ENCODE results near the gene IL4I1.

Gene IL4I1

DNA sequence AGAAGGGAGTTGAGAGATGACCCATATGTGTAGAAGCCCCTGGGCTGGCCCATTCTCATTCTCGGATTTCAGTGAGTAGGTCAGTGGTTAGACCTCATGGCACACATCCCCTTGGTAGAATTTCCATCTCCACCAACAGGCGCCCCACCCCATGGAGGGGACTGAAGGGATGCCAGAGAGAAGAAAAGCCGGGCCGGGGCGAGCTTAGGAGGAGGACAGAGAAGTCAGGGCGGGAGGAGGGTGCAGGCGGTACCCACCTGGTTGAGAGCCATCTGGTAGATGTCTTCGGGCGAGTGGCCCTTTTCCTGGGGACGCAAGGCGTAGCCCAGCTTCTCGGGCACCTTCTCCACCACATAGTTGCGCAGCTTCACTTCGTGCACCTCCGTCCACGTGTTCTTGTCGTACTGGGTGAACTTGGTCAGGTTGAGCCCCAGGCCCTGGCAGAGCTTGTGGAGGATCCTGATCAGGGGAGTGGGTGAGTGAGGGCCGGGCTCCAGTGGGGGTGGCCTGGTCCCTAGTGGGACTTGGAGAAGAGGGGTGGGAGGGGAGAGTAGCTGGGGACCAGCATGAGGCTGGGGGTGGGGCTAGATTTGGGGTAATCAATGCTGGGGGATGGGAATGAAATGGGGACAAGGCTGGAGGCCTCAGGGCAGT, 2.5 kb downstream of the IL4I1 start:
- Histone ChIP-seq H3K36me3 (ENCODE audit: insufficient read depth, low read length) (no peaks in the 10 kb centered on the region), H2AFZ (ENCODE audit: low read length, unreplicated experiment) (no peak overlapping the region), H3K27me3 (ENCODE audit: insufficient read depth, low read length) (no peaks in the 10 kb centered on the region), H3K27ac (ENCODE audit: low read depth, low read length) (no peak overlapping the region), H3K79me2 (ENCODE audit: control insufficient read depth, insufficient read depth, low read length, unreplicated experiment) (no peaks in the 10 kb centered on the region), H3K4me3 (ENCODE audit: low read depth, low read length) (no peak overlapping the region), H3K4me1 (ENCODE audit: control insufficient read depth, insufficient read depth, low read length, unreplicated experiment) (peaks cover 12% of the 10 kb centered on the region)

DNA sequence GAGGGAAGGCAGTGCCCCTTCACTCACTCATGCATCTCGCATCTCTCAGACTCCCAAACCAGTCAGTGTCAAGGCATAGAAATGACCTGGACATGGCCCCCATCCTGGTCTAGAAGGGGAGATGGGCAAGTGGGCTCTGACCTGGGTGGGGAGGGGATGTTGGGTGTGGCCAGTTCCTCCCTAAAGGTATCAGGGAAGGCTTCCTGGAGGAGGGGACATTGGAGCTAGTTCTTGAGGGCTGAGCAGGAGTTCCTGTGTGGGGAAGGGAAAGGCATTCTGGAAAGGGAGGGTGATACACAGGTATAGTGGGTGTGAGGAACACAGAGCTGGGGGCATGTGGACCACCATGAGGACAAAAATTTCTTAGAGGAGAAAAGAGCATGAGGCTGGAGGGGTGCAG, 4.0 kb downstream of the IL4I1 start:
- H3K79me2 ChIP-seq (ENCODE audit: control insufficient read depth, insufficient read depth, low read length, unreplicated experiment) = no peaks in the 10 kb centered on the region
- H3K4me3 ChIP-seq (ENCODE audit: low read depth, low read length) = no peak overlapping the region
- no peak overlapping the region for H2AFZ ChIP-seq (ENCODE audit: low read length, unreplicated experiment)
- no peaks in the 10 kb centered on the region for H3K27me3 ChIP-seq (ENCODE audit: insufficient read depth, low read length)
- no peaks in the 10 kb centered on the region for H3K36me3 ChIP-seq (ENCODE audit: insufficient read depth, low read length)
- H3K27ac ChIP-seq (ENCODE audit: low read depth, low read length) = no peak overlapping the region
- H3K4me1 ChIP-seq (ENCODE audit: control insufficient read depth, insufficient read depth, low read length, unreplicated experiment) = peaks cover 12% of the 10 kb centered on the region

DNA sequence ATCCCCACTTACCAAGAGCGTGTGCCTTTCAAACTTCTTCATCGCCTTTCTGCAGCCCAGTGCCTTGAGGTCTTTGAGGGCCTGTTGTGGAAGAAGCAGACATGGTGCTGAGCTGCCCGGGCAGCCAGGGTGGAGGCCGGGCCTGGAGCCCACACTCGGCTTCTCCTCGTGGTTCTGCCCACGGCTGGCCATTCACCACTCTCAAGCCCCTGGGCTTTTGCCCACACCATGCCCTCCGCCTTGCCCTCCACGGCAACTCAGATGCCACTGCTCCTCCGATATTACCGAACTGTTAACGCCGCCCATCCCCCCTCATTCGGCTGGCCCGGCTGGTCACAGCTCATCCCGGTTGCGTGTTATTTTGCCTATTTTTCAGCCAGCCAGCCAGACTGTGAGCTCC, 5.3 kb downstream of the IL4I1 start:
- no peaks in the 10 kb centered on the region for H3K79me2 ChIP-seq (ENCODE audit: control insufficient read depth, insufficient read depth, low read length, unreplicated experiment)
- no peaks in the 10 kb centered on the region for H3K36me3 ChIP-seq (ENCODE audit: insufficient read depth, low read length)
- H3K4me1 ChIP-seq (ENCODE audit: control insufficient read depth, insufficient read depth, low read length, unreplicated experiment) = no peaks in the 10 kb centered on the region
- H3K4me3 ChIP-seq (ENCODE audit: low read depth, low read length) = no peak overlapping the region
- no peak overlapping the region for H2AFZ ChIP-seq (ENCODE audit: low read length, unreplicated experiment)
- H3K27me3 ChIP-seq (ENCODE audit: insufficient read depth, low read length) = no peaks in the 10 kb centered on the region
- no peak overlapping the region for H3K27ac ChIP-seq (ENCODE audit: low read depth, low read length)

DNA sequence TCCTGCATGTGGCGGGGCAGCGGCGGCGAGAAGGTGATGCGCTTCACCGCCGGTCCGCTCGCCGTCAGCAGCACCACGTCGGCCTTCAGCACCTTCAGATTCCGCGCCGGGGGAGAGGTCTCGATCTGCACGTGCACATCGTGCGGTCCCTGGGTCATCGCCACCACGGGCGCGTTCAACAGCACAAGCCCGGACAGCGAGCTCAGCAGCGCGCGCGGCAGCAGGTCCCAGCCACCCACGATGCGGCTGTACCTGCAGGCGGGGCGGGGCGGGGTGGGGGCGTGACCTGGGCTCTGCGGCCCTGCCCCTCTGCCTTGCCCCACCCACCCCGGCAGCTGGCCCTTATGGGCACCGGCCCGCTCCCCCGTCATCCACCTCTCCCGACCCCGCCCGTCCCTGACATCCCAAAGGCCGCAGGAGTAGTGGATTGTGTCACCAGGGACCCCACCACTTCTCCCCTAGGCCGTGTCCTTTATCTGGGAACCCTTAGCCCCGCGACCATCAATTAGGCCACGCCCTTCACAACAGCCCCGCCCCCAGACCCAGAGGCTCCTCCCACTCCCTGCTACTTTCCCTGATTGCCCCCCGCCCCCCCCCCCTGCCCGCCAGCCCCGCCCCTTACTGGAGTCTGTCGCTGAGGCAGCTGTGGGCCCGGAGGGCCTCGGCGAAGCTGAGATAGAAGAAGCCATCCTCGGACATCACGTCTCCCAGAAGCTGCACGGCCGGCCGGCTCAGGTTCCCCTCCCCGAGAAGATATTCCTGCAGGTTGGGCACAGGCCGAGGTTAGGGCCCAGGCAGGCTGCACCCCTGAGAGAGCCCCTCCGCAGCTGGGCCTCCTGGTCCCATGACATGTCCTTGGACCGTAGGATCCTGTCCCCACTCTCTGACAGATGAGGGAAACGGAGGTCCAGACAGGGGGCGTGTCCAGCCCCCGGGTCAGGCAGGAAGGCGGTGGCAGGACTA, 6.1 kb downstream of the IL4I1 start:
- Histone ChIP-seq H2AFZ (ENCODE audit: low read length, unreplicated experiment) (no peak overlapping the region), H3K27ac (ENCODE audit: low read depth, low read length) (no peak overlapping the region), H3K79me2 (ENCODE audit: control insufficient read depth, insufficient read depth, low read length, unreplicated experiment) (no peaks in the 10 kb centered on the region), H3K4me1 (ENCODE audit: control insufficient read depth, insufficient read depth, low read length, unreplicated experiment) (no peaks in the 10 kb centered on the region), H3K27me3 (ENCODE audit: insufficient read depth, low read length) (no peaks in the 10 kb centered on the region), H3K4me3 (ENCODE audit: low read depth, low read length) (peak overlapping the region; percentile 70), H3K36me3 (ENCODE audit: insufficient read depth, low read length) (no peaks in the 10 kb centered on the region)

DNA sequence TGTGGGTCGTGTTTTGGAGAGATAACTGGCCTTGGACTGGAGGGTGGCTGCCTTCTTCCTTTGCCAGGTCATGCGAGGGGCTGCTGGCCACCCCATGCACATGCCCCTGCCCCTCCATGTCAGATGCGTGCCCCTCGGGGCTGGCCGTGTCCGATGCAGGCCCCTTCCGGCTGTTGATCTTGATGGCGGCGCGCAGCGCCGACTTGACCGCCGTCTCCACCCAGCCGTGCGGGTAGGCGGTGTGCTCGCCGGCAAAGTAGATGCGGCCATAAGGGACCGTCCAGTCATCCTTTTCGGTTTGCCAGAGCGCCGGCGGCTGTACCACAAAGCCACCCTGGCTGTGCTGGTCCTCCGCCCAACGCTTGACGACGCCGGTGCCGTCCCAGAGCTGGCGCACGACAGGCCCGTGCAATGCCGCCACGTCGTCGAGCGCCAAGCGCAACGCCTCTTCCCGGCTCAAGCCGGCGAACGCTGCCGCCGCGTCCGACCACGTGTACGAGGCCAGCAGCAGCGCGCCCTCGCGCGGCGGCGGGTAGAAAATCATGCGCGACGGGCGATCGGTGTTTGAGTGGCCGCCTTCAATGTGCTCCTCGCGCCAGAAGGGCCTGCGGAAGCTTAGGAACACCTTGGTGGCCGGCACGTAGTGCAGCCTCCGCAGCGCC, 6.9 kb downstream of the IL4I1 start:
- H3K4me3 ChIP-seq (ENCODE audit: low read depth, low read length) = peak overlapping the region; percentile 70

DNA sequence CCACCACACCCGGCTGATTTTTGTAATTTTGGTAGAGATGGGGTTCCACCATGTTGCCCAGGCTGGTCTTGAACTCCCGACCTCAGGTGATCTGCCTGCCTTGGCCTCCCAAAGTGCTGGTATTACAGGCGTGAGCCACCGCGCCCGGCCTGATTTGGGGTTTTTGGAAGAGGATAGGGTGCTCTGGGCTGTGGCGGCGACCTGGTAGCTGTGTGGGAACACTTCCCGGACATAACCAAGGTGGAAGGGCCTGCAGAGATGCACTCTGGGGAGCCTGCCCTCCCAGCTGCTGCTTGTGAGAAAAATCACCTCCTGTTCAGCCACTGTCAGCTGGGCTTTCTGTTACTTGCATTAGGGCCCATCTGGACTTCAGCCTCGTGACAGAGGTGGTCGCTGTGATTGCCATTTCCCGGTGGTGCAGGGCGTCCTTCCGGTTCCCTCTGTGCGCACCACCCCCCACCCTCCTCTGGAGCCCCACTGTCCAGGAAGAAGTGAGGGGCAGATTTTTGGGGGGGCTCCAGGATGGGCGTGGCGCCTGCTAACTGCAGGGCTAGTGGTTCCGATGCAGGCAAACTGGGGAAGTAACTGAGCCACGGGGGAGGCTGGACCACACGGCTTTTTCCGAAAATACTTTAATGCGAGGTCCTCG, 7.5 kb downstream of the IL4I1 start:
- H3K4me1 ChIP-seq (ENCODE audit: control insufficient read depth, insufficient read depth, low read length, unreplicated experiment) = no peaks in the 10 kb centered on the region
- no peaks in the 10 kb centered on the region for H3K36me3 ChIP-seq (ENCODE audit: insufficient read depth, low read length)
- no peaks in the 10 kb centered on the region for H3K27me3 ChIP-seq (ENCODE audit: insufficient read depth, low read length)
- no peak overlapping the region for H2AFZ ChIP-seq (ENCODE audit: low read length, unreplicated experiment)
- H3K27ac ChIP-seq (ENCODE audit: low read depth, low read length) = no peak overlapping the region
- H3K4me3 ChIP-seq (ENCODE audit: low read depth, low read length) = no peak overlapping the region
- no peaks in the 10 kb centered on the region for H3K79me2 ChIP-seq (ENCODE audit: control insufficient read depth, insufficient read depth, low read length, unreplicated experiment)

More for the DNA sequence above, 6.9 kb downstream of the IL4I1 start:
- Histone ChIP-seq H3K4me1 (ENCODE audit: control insufficient read depth, insufficient read depth, low read length, unreplicated experiment) (no peaks in the 10 kb centered on the region), H2AFZ (ENCODE audit: low read length, unreplicated experiment) (no peak overlapping the region), H3K79me2 (ENCODE audit: control insufficient read depth, insufficient read depth, low read length, unreplicated experiment) (no peaks in the 10 kb centered on the region), H3K27me3 (ENCODE audit: insufficient read depth, low read length) (no peaks in the 10 kb centered on the region), H3K27ac (ENCODE audit: low read depth, low read length) (no peak overlapping the region), H3K36me3 (ENCODE audit: insufficient read depth, low read length) (no peaks in the 10 kb centered on the region)

DNA sequence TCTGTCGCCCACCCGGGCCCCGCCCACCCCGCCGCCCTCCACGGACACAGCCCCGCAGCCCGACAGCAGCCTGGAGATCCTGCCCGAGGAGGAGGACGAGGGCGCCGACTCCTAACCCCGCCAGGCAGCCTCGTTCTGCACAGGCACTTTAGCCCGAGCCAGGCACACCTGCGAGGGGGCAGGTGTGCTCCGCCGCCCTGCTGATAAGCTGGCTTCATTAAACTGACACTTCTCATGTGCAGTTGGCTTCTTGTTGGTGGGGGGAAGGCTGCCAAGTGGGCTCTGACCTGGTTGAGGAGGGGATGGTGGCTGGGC, 8.2 kb downstream of the IL4I1 start:
- 0 out of 2 replicates have a peak, but pooled peaks cover under 1% of the 10 kb centered on the region for H3K36me3 ChIP-seq (ENCODE audit: insufficient read depth, low read length)
- no peaks in the 10 kb centered on the region for H3K4me1 ChIP-seq (ENCODE audit: control insufficient read depth, insufficient read depth, low read length, unreplicated experiment)
- no peaks in the 10 kb centered on the region for H3K79me2 ChIP-seq (ENCODE audit: control insufficient read depth, insufficient read depth, low read length, unreplicated experiment)
- H3K27ac ChIP-seq (ENCODE audit: low read depth, low read length) = no peak overlapping the region
- no peak overlapping the region for H3K4me3 ChIP-seq (ENCODE audit: low read depth, low read length)
- no peak overlapping the region for H2AFZ ChIP-seq (ENCODE audit: low read length, unreplicated experiment)
- no peaks in the 10 kb centered on the region for H3K27me3 ChIP-seq (ENCODE audit: insufficient read depth, low read length)

DNA sequence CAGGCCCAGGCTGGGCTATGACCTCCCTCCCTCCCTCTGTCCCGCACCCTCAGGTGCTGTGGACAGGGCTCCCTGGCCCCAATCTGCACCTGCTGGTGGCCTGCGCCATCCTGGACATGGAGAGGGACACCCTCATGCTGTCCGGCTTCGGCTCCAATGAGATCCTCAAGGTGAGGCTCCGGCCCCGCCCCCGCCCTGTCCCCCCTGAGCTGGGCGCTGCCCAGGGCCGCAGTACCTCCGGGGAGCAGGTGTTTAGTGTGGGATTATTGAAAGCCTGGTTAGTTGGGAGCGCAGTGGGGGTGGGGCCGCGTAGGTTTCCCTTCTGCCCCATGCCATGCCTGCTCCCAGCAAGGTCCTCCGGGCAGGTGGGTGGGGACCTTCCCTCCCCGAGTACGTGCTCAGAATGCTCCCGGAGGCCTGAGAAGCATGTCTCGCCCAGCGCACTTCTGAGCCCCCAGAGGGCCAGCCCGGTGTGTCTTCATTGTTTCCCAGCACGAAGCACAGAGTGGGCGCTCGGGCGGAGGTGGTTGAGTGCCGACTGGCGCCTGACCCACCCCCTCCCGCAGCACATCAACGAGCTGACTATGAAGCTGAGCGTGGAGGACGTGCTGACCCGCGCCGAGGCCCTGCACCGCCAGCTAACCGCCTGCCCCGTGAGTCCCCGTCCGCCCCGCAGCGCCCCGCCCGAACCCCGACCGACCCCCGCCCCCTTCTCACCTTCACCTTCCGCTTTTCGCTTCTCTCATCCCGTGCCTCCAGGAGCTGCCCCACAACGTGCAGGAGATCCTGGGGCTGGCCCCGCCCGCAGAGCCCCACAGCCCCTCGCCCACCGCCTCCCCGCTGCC, 8.8 kb downstream of the IL4I1 start:
- Histone ChIP-seq H2AFZ (ENCODE audit: low read length, unreplicated experiment) (no peak overlapping the region), H3K36me3 (ENCODE audit: insufficient read depth, low read length) (peaks cover 7% of the 10 kb centered on the region; the same call in 1 of the 2 replicates), H3K4me1 (ENCODE audit: control insufficient read depth, insufficient read depth, low read length, unreplicated experiment) (no peaks in the 10 kb centered on the region), H3K4me3 (ENCODE audit: low read depth, low read length) (no peak overlapping the region), H3K27ac (ENCODE audit: low read depth, low read length) (no peak overlapping the region), H3K79me2 (ENCODE audit: control insufficient read depth, insufficient read depth, low read length, unreplicated experiment) (no peaks in the 10 kb centered on the region), H3K27me3 (ENCODE audit: insufficient read depth, low read length) (no peaks in the 10 kb centered on the region)

DNA sequence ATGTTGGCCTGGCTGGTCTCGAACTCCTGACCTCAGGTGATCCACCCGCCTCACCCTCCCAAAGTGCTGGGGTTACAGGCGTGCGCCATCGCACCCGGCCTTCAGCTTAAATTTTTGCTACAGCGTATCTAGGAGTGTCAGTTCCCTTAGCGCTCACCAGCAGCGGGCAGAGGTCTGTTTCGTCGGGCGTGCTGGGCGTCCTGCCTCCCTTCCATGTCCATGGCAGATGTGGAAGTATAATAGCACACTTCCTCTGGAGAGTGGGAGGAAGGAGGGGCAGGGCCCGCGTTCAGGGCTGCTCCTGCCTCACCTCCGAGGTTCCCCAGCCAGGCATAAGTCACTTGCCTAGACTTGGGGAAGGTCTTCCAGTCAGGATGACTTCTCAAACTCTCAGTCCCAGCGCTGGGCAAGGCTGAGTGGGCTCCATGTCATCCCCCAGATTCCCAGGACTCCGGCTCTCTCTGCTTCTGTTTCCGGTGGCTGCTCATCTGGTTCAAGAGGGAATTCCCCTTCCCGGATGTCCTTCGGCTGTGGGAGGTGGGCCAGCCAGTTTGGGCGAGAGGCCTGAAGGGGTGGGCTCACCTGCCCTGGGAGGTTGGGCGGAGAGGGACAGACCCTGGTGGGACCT, 9.5 kb downstream of the IL4I1 start:
- H3K36me3 ChIP-seq (ENCODE audit: insufficient read depth, low read length) = peaks cover 13% of the 10 kb centered on the region; the same call in 1 of the 2 replicates
- no peaks in the 10 kb centered on the region for H3K4me1 ChIP-seq (ENCODE audit: control insufficient read depth, insufficient read depth, low read length, unreplicated experiment)
- H3K79me2 ChIP-seq (ENCODE audit: control insufficient read depth, insufficient read depth, low read length, unreplicated experiment) = no peaks in the 10 kb centered on the region
- H3K4me3 ChIP-seq (ENCODE audit: low read depth, low read length) = no peak overlapping the region
- H3K27ac ChIP-seq (ENCODE audit: low read depth, low read length) = no peak overlapping the region
- no peaks in the 10 kb centered on the region for H3K27me3 ChIP-seq (ENCODE audit: insufficient read depth, low read length)
- H2AFZ ChIP-seq (ENCODE audit: low read length, unreplicated experiment) = no peak overlapping the region
